Measurements from ENCODE around the gene LHPP.

DNA sequence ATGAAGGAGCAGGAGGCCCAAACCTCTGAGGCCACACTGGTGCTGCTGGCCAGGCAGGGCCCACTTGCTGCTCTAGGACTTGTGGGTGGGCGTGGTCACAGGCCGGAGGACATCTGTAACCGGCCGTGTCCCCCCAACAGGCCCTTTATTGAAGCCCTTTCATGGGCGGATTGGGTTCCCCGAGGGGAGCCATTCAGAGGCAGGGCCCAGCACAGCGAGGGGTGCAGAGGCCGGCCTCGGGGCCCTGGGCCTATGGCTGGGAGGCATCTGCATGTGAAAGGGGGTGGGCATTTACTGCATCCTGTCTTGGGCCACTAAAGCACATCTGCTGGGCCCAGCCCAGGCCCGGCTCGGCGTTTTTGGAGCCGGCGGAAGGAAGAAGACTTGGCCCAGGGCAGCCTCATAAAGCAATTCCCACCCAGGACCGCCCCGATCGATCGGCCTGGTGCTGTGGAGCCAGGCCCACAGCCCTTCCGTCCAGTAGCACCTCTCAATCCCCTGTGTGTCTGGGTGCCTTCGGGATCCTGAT, 8.4 kb downstream of the LHPP start:
- TF ChIP-seq, protein P1, sequence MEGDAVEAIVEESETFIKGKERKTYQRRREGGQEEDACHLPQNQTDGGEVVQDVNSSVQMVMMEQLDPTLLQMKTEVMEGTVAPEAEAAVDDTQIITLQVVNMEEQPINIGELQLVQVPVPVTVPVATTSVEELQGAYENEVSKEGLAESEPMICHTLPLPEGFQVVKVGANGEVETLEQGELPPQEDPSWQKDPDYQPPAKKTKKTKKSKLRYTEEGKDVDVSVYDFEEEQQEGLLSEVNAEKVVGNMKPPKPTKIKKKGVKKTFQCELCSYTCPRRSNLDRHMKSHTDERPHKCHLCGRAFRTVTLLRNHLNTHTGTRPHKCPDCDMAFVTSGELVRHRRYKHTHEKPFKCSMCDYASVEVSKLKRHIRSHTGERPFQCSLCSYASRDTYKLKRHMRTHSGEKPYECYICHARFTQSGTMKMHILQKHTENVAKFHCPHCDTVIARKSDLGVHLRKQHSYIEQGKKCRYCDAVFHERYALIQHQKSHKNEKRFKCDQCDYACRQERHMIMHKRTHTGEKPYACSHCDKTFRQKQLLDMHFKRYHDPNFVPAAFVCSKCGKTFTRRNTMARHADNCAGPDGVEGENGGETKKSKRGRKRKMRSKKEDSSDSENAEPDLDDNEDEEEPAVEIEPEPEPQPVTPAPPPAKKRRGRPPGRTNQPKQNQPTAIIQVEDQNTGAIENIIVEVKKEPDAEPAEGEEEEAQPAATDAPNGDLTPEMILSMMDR (IDR thresholded peaks at IDR 0.05) = no peak
- no peak for TF ChIP-seq POLR2A (IDR thresholded peaks at IDR 0.05)
